Osteocyte (in vitro differentiated cells): ENCODE measurements around the gene MAPK4. TPM values are rescaled to one million over a fixed set of nuclear protein-coding genes. Genes with fewer than 3 reads are reported as not detected.
"Not testable (repeated sequence)": the region's sequence is repeated elsewhere in the genome, so short reads cannot be mapped to it uniquely, and the experiment has no call there.

Experiments used
- DNase-seq: peaks from one replicate; pipeline ENCODE4 v3.0.0; 2021; ENCODE audit warnings: mixed read lengths; ENCODE audit not compliant: unreplicated experiment; ENCODE audit errors: extremely low spot score
- H3K27ac Mint-ChIP-seq: one replicate; pipeline ENCODE4 v1.8.0; 2021; ENCODE audit warnings: mild to moderate bottlenecking, mixed read lengths; ENCODE audit not compliant: unreplicated experiment
- H3K27me3 Mint-ChIP-seq: one replicate; pipeline ENCODE4 v1.8.0; 2021; ENCODE audit warnings: mixed read lengths; ENCODE audit not compliant: unreplicated experiment
- H3K36me3 Mint-ChIP-seq: one replicate; pipeline ENCODE4 v1.8.0; 2021; ENCODE audit warnings: mixed read lengths; ENCODE audit not compliant: unreplicated experiment
- H3K4me1 Mint-ChIP-seq: one replicate; pipeline ENCODE4 v1.8.0; 2021; ENCODE audit warnings: mixed read lengths; ENCODE audit not compliant: unreplicated experiment
- H3K4me3 Mint-ChIP-seq: one replicate; pipeline ENCODE4 v1.8.0; 2021; ENCODE audit warnings: mild to moderate bottlenecking, moderate library complexity, mixed read lengths; ENCODE audit not compliant: unreplicated experiment
- H3K9me3 Mint-ChIP-seq: one replicate; pipeline ENCODE4 v1.8.0; 2021; ENCODE audit warnings: mixed read lengths; ENCODE audit not compliant: unreplicated experiment
- total RNA-seq: library from RNA; stranded (reverse); gene quantifications from 2 replicates; pipeline ENCODE4 v1.2.1, GENCODE V29; 2021
- TF ChIP-seq, protein P1 (sequence below): fragments of 200-600 bp; sonication (generic); IDR thresholded peaks from 2 replicates; pipeline ENCODE4 v1.5.0; 2021; ENCODE audit warnings: antibody characterized with exemption, mild to moderate bottlenecking, moderate library complexity

MAPK4 gene
- total RNA-seq, 1 donor from 2014 or later, result not detected

DNA sequence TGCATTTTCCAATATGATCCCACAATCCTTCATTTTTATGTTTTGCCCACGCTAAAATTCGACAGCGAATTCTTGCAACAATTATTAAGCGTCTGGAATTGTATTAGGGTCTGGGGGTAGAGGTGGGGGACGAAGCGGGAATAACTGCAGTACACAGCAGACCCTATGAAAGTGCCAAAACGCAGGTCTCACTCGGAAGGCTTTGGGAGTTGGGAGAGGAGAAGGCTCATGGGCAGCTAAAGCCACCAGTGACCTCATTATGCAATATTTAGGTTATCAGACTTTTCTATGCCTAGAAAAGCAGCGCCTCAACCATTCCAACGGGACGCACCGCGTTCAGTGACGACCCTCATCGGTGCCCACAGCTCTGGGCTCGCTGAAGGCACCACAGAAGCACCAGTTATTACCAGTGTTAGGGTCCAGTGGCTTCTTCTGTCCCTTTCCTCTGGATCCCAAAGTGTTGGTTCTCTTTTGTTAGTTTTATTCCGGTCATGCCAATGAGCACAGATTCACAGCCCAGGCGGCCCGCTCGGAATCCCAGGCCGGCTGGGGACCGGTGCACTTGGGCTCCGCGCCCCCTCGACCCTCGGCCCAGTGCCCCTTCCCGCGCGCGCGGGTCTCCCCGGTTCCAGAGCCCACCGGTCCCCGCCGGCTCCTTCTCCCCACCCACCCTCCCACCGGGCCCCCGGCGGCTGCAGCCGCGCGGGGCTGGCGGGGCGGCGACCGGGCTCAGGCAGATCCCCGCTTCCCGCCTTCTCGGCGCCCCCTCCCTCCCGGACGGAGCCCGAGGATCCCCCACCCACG is 737 bp upstream of the MAPK4 start:
- Mint-ChIP-seq H3K27me3 (peaks cover 68% of the 10 kb centered on the region), H3K4me3 (peak overlapping the region; percentile 48), H3K9me3 (peaks cover 12% of the 10 kb centered on the region), H3K4me1 (no peaks in the 10 kb centered on the region), H3K36me3 (no peaks in the 10 kb centered on the region), H3K27ac (no peak overlapping the region)
- TF ChIP-seq, protein P1, sequence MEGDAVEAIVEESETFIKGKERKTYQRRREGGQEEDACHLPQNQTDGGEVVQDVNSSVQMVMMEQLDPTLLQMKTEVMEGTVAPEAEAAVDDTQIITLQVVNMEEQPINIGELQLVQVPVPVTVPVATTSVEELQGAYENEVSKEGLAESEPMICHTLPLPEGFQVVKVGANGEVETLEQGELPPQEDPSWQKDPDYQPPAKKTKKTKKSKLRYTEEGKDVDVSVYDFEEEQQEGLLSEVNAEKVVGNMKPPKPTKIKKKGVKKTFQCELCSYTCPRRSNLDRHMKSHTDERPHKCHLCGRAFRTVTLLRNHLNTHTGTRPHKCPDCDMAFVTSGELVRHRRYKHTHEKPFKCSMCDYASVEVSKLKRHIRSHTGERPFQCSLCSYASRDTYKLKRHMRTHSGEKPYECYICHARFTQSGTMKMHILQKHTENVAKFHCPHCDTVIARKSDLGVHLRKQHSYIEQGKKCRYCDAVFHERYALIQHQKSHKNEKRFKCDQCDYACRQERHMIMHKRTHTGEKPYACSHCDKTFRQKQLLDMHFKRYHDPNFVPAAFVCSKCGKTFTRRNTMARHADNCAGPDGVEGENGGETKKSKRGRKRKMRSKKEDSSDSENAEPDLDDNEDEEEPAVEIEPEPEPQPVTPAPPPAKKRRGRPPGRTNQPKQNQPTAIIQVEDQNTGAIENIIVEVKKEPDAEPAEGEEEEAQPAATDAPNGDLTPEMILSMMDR, result no peak
- DNase-seq, result no peak

DNA sequence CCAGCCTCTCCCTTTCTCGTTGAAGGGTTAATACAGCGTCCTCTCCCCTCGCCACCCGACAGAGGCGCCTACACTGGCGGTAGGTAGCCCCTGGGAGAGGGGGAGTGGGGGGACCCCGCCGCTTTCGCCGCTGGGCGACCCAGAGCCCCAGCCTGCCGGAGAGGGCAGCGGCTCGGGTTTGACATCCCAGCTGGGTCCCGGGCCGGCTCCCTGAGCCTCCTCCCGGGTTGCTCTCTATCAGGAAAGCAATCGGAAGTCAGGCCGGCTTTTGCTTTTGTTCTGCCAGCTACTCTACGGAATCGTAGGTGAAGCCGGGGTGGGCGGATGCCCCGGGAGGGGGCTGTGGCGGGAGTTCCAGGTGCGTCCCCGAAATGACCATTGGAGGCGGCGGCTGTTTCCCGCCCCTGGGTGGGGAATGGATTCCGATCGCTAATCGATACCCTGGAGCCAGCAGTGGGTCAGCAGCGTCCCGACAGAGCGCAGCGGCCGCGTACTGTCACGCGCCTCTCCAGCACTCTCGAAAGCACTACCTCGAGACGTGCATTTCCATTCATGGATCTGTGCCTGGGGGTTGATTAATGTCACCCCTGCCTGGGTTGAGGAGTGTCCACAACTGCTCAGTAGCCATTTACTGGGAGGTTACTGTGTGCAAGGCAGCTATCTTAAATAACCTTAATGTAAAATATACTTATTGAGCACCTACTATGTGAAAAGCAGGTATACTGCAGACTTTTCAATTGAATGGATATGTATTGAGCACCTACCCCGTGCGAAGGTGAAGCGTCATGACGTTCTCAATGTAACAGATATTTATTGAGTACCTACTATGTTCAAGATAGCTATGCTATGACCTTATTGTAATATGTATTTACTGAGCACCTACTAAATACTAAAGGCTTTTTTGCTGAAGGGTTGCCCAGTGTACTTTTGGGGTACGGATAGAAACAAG is 1.1 kb downstream of the MAPK4 start:
- TF ChIP-seq, protein P1, result no peak
- Mint-ChIP-seq H3K9me3 (peaks cover 2% of the 10 kb centered on the region), H3K4me1 (no peaks in the 10 kb centered on the region), H3K4me3 (peak overlapping the region; percentile 65), H3K27me3 (peaks cover 65% of the 10 kb centered on the region), H3K27ac (no peak overlapping the region), H3K36me3 (no peaks in the 10 kb centered on the region)
- no peak for DNase-seq

DNA sequence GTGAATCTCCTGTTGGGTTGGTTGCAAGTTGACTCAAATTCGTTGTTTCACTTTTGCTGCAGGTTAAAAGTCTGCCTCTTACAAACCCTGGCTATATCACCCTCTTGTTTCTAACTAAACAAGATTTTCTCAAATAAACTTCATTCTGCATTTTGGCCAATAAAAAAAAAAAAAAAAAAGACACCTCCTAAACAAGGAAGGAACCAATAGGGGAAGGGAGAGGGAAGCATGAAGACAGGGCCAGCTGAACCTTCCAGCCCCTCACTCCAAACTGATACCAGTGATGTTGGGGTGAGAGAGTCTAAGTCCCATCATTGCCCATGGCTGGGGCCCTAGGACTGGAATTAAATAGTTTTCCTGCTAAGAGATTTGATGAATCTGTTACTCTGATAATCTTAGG is 2.4 kb downstream of the MAPK4 start:
- not testable (repeated sequence) for H3K27ac Mint-ChIP-seq, H3K4me3 Mint-ChIP-seq, H3K9me3 Mint-ChIP-seq, DNase-seq, H3K4me1 Mint-ChIP-seq, H3K36me3 Mint-ChIP-seq
- peaks cover 61% of the 10 kb centered on the region for H3K27me3 Mint-ChIP-seq

DNA sequence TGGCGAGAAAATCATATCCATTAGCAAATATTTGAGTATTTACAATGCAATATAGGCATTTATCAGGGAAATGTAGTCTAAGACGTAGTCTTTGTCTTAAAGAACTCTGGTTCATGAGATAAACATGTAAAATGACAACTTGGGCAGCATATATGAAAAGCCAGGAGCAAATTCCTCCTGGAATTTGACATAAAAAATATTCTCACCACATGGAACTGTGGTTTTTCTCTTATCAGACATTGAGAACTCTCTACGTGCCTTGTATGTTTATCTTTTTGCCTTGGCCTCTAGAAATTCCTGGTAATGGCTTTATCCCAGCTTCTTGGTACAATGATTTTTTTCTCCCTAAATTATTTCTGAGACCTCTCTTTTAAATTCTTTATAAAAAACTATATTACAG is 2.8 kb downstream of the MAPK4 start:
- H3K4me3 Mint-ChIP-seq, result no peak overlapping the region
- TF ChIP-seq, protein P1, result no peak

DNA sequence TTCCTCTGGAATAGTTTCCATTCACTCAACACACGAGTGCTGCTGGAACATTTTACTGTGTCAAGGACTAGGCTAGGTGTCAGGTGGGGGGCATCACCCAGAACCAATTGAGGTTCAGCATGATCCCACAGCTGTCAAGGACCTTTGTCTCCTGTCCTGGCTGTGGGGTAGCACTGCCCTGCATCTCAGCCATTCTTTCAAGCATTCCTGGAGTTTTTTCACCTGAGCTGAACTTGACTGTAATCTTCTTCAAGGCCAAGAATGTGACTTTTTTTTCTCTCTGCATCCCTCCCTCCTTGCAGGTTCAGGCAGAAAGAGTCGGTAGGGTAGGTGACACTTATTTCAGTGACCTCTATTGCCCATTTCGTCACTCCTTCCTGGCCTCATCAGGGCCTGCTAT is 3.5 kb downstream of the MAPK4 start:
- H3K27ac Mint-ChIP-seq, result no peak overlapping the region
- H3K27me3 Mint-ChIP-seq, result peaks cover 51% of the 10 kb centered on the region
- TF ChIP-seq, protein P1, result no peak
- H3K9me3 Mint-ChIP-seq, result peaks cover under 1% of the 10 kb centered on the region
- no peaks in the 10 kb centered on the region for H3K4me1 Mint-ChIP-seq
- H3K36me3 Mint-ChIP-seq, result no peaks in the 10 kb centered on the region
- no peak overlapping the region for H3K4me3 Mint-ChIP-seq
- DNase-seq, result no peak

More for the DNA sequence above, 2.8 kb downstream of the MAPK4 start:
- no peaks in the 10 kb centered on the region for H3K9me3 Mint-ChIP-seq
- no peaks in the 10 kb centered on the region for H3K36me3 Mint-ChIP-seq
- no peak overlapping the region for H3K27ac Mint-ChIP-seq
- H3K4me1 Mint-ChIP-seq, result no peaks in the 10 kb centered on the region
- no peak for DNase-seq
- H3K27me3 Mint-ChIP-seq, result peaks cover 57% of the 10 kb centered on the region
